Thyroid gland (tissue), 4 donors: ENCODE measurements around the gene IFIT2. TPM values are rescaled to one million over a fixed set of nuclear protein-coding genes. Genes with fewer than 3 reads are reported as not detected.
"Not testable (repeated sequence)": the region's sequence is repeated elsewhere in the genome, so short reads cannot be mapped to it uniquely, and the experiment has no call there.

Source experiments
- DNase-seq, 2 donors: peaks; one replicate each; pipeline ENCODE4 v3.0.0-alpha.2; 2019
- H3K27ac ChIP-seq, 3 donors: fragments of 200-600 bp; sonication (generic); 1 replicate in 2 of 3; 2 replicates in 1 of 3; pipeline ENCODE4 v1.5.1; 2016 to 2019; ENCODE audit warnings: mild to moderate bottlenecking in 1 of 3, moderate library complexity in 1 of 3
- H3K27me3 ChIP-seq: fragments of 200-600 bp; sonication (generic); one replicate; pipeline ENCODE4 v1.5.1; 2019
- H3K36me3 ChIP-seq, 2 donors: fragments of 200-600 bp; sonication (generic); one replicate each; pipeline ENCODE4 v1.5.1; 2016 to 2019
- H3K4me1 ChIP-seq, 2 donors: fragments of 200-600 bp; sonication (generic); one replicate each; pipeline ENCODE4 v1.5.1; 2017 to 2019
- H3K4me3 ChIP-seq, 3 donors: fragments of 200-600 bp; sonication (generic); replicated peaks in 1 of 3; 1 replicate in 2 of 3; 2 replicates in 1 of 3; pipeline ENCODE4 v1.5.1; 2016; ENCODE audit warnings: mild to moderate bottlenecking in 1 of 3
- H3K9me3 ChIP-seq: fragments of 200-600 bp; sonication (generic); one replicate; pipeline ENCODE4 v1.5.1; 2017
- POLR2A ChIP-seq, 2 donors: fragments of 450-650 bp; IDR thresholded peaks; one replicate each; pipeline ENCODE4 v1.6.1; 2017; ENCODE audit warnings: antibody characterized with exemption in 2 of 2, mild to moderate bottlenecking in 2 of 2, moderate library complexity in 1 of 2
- WGBS, 2 donors: methylation state at CpG; one replicate each; pipeline ENCODE4 v1.1.5; 2017; 5-methylcytosine and 5-hydroxymethylcytosine counted together
- intact Hi-C: fragments of 100-400 bp; cut with DNase I; formaldehyde crosslinking; loops from one replicate; pipeline ENCODE4 v1.15.1; 2023
- total RNA-seq, 4 donors: library from RNA; depleted of rRNA; stranded (reverse); fragments of >200 nt; gene quantifications; one replicate each; pipeline ENCODE4 v1.2.3, GENCODE V29; 2016
- TF ChIP-seq, protein P1 (sequence below), 6 experiments: fragments of 200-600 bp in 3 of 6; fragments of 450-650 bp in 3 of 6; sonication (generic) in 3 of 6; IDR thresholded peaks; one replicate each; pipeline ENCODE4 v1.5.1; 2016 to 2019; ENCODE audit warnings: antibody characterized with exemption in 6 of 6, mild to moderate bottlenecking in 2 of 6, inconsistent platforms in 1 of 6, moderate library complexity in 1 of 6

IFIT2 gene, protein sequence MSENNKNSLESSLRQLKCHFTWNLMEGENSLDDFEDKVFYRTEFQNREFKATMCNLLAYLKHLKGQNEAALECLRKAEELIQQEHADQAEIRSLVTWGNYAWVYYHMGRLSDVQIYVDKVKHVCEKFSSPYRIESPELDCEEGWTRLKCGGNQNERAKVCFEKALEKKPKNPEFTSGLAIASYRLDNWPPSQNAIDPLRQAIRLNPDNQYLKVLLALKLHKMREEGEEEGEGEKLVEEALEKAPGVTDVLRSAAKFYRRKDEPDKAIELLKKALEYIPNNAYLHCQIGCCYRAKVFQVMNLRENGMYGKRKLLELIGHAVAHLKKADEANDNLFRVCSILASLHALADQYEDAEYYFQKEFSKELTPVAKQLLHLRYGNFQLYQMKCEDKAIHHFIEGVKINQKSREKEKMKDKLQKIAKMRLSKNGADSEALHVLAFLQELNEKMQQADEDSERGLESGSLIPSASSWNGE
- total RNA-seq: 1 to 10 TPM; 3.4 to 5.4 (median 4.6) TPM

DNA sequence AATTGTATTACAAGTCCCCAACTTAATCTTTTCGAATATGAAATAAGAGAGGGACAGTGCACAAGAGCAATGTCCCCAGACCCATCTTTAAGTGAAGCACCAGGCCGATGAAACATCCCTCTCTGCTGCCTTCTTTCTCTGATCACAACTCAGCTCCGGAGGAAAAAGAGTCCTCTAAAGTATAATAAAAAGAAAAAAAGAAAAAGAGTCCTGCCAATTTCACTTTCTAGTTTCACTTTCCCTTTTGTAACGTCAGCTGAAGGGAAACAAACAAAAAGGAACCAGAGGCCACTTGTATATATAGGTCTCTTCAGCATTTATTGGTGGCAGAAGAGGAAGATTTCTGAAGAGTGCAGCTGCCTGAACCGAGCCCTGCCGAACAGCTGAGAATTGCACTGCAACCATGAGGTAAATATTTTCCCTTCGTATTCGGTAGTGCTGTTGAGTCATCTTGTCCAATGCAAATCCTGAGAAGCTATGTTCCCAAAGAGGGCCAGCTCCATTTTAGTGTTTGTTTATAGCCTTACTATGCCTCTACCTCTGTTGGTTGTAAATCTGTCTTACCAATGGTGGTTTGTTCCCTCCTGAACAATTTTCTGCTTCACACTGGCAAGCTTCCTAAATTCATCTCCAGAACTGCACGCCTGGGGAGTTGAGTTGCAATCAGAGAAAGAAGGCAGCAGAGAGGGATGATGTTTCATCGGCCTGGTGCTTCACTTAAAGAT, at the start of gene IFIT2:
IFIT2 (plus strand) TSS at position 326 of the 725 bp plus-strand sequence; CDS start at position 404, 78 bp downstream.
- H3K9me3 ChIP-seq: no peaks in the 10 kb centered on the region
- intact Hi-C loops: no loop called here
- TF ChIP-seq, protein P1, sequence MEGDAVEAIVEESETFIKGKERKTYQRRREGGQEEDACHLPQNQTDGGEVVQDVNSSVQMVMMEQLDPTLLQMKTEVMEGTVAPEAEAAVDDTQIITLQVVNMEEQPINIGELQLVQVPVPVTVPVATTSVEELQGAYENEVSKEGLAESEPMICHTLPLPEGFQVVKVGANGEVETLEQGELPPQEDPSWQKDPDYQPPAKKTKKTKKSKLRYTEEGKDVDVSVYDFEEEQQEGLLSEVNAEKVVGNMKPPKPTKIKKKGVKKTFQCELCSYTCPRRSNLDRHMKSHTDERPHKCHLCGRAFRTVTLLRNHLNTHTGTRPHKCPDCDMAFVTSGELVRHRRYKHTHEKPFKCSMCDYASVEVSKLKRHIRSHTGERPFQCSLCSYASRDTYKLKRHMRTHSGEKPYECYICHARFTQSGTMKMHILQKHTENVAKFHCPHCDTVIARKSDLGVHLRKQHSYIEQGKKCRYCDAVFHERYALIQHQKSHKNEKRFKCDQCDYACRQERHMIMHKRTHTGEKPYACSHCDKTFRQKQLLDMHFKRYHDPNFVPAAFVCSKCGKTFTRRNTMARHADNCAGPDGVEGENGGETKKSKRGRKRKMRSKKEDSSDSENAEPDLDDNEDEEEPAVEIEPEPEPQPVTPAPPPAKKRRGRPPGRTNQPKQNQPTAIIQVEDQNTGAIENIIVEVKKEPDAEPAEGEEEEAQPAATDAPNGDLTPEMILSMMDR (IDR thresholded peaks at IDR 0.05): no peak
- TF ChIP-seq POLR2A (IDR thresholded peaks at IDR 0.05): peak in 1 of 2 donors; percentile 59
- peak within 1 kb of the TSS; percentile 83 to 88 (median 86) for H3K27ac ChIP-seq
- H3K36me3 ChIP-seq: peaks cover 5% of the 10 kb centered on the region in 2 donors
- peak; percentile 22 to 37 for DNase-seq
- H3K27me3 ChIP-seq: no peaks in the 10 kb centered on the region
- WGBS, 2 donors: 2 to 5% methylated on average over 10 of the region's 10 CpGs
- H3K4me1 ChIP-seq: peaks cover 17 to 18% of the 10 kb centered on the region in 2 donors
- H3K4me3 ChIP-seq: peak within 1 kb of the TSS; percentile 12 to 34 (median 12)

DNA sequence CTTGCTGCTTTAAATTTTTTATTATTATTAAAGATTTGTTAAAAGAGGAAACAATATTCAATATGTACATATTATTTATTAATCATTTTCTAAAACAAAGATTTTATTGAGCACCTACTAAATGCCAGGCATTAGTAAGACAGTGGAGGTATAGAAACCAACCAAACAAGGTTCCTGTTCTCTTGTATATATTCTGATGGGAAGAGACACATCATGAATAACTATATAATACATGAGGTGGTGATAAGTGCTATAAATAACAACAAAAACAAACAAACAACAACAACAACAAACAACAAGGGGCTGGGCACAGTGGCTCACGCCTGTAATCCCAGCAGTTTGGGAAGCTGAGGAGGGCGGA, 49.6 kb upstream of the IFIT2 start:
- intact Hi-C loops: no loop called here
- Histone ChIP-seq H3K27ac (peak overlapping the region in 1 of 3 donors; percentile 63), H3K4me1 (peaks cover 7 to 8% of the 10 kb centered on the region in 2 donors), H3K27me3 (no peaks in the 10 kb centered on the region), H3K9me3 (no peaks in the 10 kb centered on the region), H3K4me3 (no peak overlapping the region), H3K36me3 (no peaks in the 10 kb centered on the region)
- DNase-seq: no peak
- no peak for TF ChIP-seq POLR2A (IDR thresholded peaks at IDR 0.05)
- TF ChIP-seq, protein P1 (IDR thresholded peaks at IDR 0.05): no peak
- WGBS, 2 donors: 92 to 94% methylated on average over 2 of the region's 2 CpGs

DNA sequence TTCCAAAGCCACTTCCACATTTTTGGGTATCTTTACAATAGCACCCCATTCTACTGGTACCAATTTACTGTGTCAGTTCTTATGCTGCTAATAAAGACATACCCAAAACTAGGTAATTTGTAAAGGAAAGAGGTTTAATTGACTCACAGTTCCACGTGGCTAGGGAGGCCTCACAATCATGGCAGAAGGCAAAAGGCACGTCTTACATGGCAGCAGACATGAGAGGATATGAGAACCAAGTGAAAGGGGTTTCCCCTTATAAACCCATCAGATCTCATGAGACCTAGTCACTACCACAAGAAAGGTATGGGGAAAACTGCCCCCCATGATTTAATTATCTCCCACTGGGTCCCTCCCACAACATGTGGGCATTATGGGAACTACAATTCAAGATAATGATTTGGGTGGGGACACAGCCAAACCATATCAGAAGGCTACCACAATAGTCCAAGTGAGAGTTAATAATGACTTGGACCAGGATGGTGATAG, 46.7 kb upstream of the IFIT2 start:
- H3K27ac ChIP-seq, H3K4me1 ChIP-seq, intact Hi-C loops, H3K4me3 ChIP-seq, H3K36me3 ChIP-seq, H3K9me3 ChIP-seq, H3K27me3 ChIP-seq, DNase-seq: not testable (repeated sequence)
- WGBS, 2 donors: 77 to 89% methylated on average over 2 of the region's 2 CpGs

DNA sequence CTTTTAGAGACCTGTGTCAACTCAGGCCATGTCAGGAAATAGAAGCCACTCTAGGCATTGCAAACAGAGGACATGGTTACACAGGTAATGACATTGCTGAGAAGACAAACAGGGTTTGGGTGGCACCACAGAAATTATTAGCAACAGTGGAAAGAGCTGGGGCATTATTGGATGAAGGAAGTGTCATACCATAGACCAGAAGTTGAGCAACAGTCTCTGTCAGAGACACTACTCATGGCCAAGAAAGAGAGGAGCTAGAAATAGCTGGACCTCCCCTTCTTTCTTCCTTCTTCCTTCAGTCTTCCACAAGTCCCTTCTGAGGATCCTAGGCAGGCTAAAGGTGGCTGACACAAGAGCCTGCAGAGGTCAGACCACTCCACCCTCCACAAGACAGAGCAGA, 46.1 kb upstream of the IFIT2 start:
- H3K4me3 ChIP-seq: no peak overlapping the region
- H3K27me3 ChIP-seq: no peaks in the 10 kb centered on the region
- H3K9me3 ChIP-seq: no peaks in the 10 kb centered on the region
- H3K36me3 ChIP-seq: no peaks in the 10 kb centered on the region
- TF ChIP-seq, protein P1 (IDR thresholded peaks at IDR 0.05): no peak
- TF ChIP-seq POLR2A (IDR thresholded peaks at IDR 0.05): no peak
- DNase-seq: no peak
- intact Hi-C loops: no loop called here
- H3K27ac ChIP-seq: no peak overlapping the region
- peaks cover 7 to 8% of the 10 kb centered on the region in 2 donors for H3K4me1 ChIP-seq

DNA sequence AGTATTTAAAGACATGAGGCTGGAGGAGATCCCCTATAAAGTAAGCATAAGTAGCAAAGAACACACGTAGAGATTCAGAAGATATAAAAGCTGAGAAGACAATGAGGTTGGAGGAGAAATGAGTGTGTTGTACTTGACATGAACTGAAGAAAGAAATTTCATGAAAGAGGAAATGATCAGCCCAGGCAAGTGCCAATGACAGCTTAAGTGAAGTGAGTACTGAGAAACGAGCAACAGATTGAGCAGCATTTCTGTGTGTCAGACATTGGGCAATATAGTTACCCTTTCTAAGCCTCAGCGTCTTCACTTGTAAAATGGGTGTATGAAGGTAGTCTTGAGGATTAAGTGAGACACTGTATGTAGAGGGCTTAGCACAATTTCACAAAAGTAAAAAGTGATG, 45.5 kb upstream of the IFIT2 start:
- Histone ChIP-seq H3K27me3 (no peaks in the 10 kb centered on the region), H3K9me3 (no peaks in the 10 kb centered on the region), H3K36me3 (no peaks in the 10 kb centered on the region), H3K4me1 (peaks cover 4 to 5% of the 10 kb centered on the region in 2 donors), H3K4me3 (no peak overlapping the region), H3K27ac (no peak overlapping the region)
- TF ChIP-seq, protein P1 (IDR thresholded peaks at IDR 0.05): no peak
- no peak for TF ChIP-seq POLR2A (IDR thresholded peaks at IDR 0.05)
- DNase-seq: no peak
- intact Hi-C loops: no loop called here
- WGBS, 2 donors: 77 to 80% methylated on average over 3 of the region's 3 CpGs
